Activated CD4-positive, alpha-beta T cell treated with anti-CD3 and anti-CD28 coated beads for 36 hours (primary cell): ENCODE measurements around the gene MYO1H. TPM values are rescaled to one million over a fixed set of nuclear protein-coding genes. Genes with fewer than 3 reads are reported as not detected.
"Not testable (repeated sequence)": the region's sequence is repeated elsewhere in the genome, so short reads cannot be mapped to it uniquely, and the experiment has no call there.

Experiments
- ATAC-seq: fragments of 200-7000 bp; cut with Tn5 transposase; one replicate; pipeline ENCODE4 v1.10.0; 2021; ENCODE audit warnings: mild to moderate bottlenecking, moderate library complexity
- CTCF ChIA-PET: fragments of 350-600 bp; sonication (Branson Sonifier 250); formaldehyde crosslinking; loops from one replicate; lab custom pipeline; 2021; ENCODE audit warnings: antibody characterized with exemption; lab: Charles Lee
- POLR2A ChIA-PET: fragments of 350-600 bp; sonication (Branson Sonifier 250); formaldehyde crosslinking; loops from one replicate; lab custom pipeline; 2021; ENCODE audit warnings: antibody characterized with exemption, inconsistent platforms; lab: Charles Lee
- DNase-seq: peaks from one replicate; pipeline ENCODE4 v3.0.0-alpha.2; 2020
- H3K27ac Mint-ChIP-seq: one replicate; pipeline ENCODE4 v1.8.0; 2021; ENCODE audit warnings: mixed read lengths
- H3K27me3 Mint-ChIP-seq: one replicate; pipeline ENCODE4 v1.8.0; 2021; ENCODE audit warnings: mixed read lengths
- H3K36me3 Mint-ChIP-seq: one replicate; pipeline ENCODE4 v1.8.0; 2021; ENCODE audit warnings: low read depth, mixed read lengths
- H3K4me1 Mint-ChIP-seq: one replicate; pipeline ENCODE4 v1.8.0; 2021; ENCODE audit warnings: mixed read lengths
- H3K4me3 Mint-ChIP-seq: one replicate; pipeline ENCODE4 v1.8.0; 2021; ENCODE audit warnings: mild to moderate bottlenecking, moderate library complexity, mixed read lengths
- H3K9me3 Mint-ChIP-seq: one replicate; pipeline ENCODE4 v1.8.0; 2021; ENCODE audit warnings: low read depth, mixed read lengths
- intact Hi-C, 2 experiments: fragments of 100-400 bp; cut with DNase I in 1 of 2; cut with micrococcal nuclease in 1 of 2; formaldehyde crosslinking; loops; one replicate each; pipeline versions ENCODE4 v1.14.2 to v1.15.1; 2022 to 2024; cut with DNase I, micrococcal nuclease
- total RNA-seq, 2 experiments: library from RNA; stranded (reverse); gene quantifications; one replicate each; pipeline ENCODE4 v1.2.3, GENCODE V29; 2021

MYO1H gene
- total RNA-seq, 2 experiments from 2014 or later: not detected

GRCh38 chr12:109309381-109310246 is 38.1 kb upstream of the MYO1H start:
- ChIA-PET POLR2A (no interaction called here), CTCF (no interaction called here)
- intact Hi-C loops: no loop called here
- ATAC-seq (peak; percentile 47), DNase-seq (peak; percentile 32)
- Mint-ChIP-seq H3K27me3 (peaks cover 45% of the 10 kb centered on the region), H3K4me1 (peaks cover 9% of the 10 kb centered on the region), H3K9me3 (no peaks in the 10 kb centered on the region), H3K36me3 (no peaks in the 10 kb centered on the region), H3K4me3 (peak overlapping the region; percentile 63), H3K27ac (no peak overlapping the region)

- peaks cover 9% of the 10 kb centered on the region for H3K4me1 Mint-ChIP-seq
- H3K27me3 Mint-ChIP-seq: peaks cover 46% of the 10 kb centered on the region
- POLR2A ChIA-PET: no interaction called here
- DNase-seq: peak; percentile 47
- CTCF ChIA-PET: interaction anchor here (0.8 kb wide), 1 partner anchor 75 kb away, joined by 3 read pairs; no protein-coding TSS in a partner anchor
- no peaks in the 10 kb centered on the region for H3K36me3 Mint-ChIP-seq
- intact Hi-C loops: no loop called here
- H3K9me3 Mint-ChIP-seq: no peaks in the 10 kb centered on the region
- peak overlapping the region; percentile 54 for H3K4me3 Mint-ChIP-seq
- no peak overlapping the region for H3K27ac Mint-ChIP-seq
- ATAC-seq: peak; percentile 60
Observed at GRCh38 chr12:109310247-109311125, 37.2 kb upstream of the MYO1H start.

GRCh38 chr12:109321294-109321693 is 26.4 kb upstream of the MYO1H start:
- POLR2A ChIA-PET, H3K9me3 Mint-ChIP-seq, DNase-seq, H3K27ac Mint-ChIP-seq, intact Hi-C loops, H3K4me3 Mint-ChIP-seq, H3K36me3 Mint-ChIP-seq, H3K4me1 Mint-ChIP-seq, ATAC-seq: not testable (repeated sequence)
- CTCF ChIA-PET: interaction anchor here (0.6 kb wide), 1 partner anchor 563 kb away, joined by 3 read pairs; no protein-coding TSS in a partner anchor
- peaks cover 24% of the 10 kb centered on the region for H3K27me3 Mint-ChIP-seq

- Mint-ChIP-seq H3K27me3 (peaks cover 4% of the 10 kb centered on the region), H3K36me3 (no peaks in the 10 kb centered on the region), H3K27ac (no peak overlapping the region), H3K9me3 (no peaks in the 10 kb centered on the region), H3K4me1 (no peaks in the 10 kb centered on the region), H3K4me3 (no peak overlapping the region)
- ChIA-PET CTCF (no interaction called here), POLR2A (no interaction called here)
- DNase-seq (no peak), ATAC-seq (no peak)
- intact Hi-C loops: no loop called here
Observed at GRCh38 chr12:109329003-109329402, 18.7 kb upstream of the MYO1H start.

- ATAC-seq (no peak), DNase-seq (no peak)
- Mint-ChIP-seq H3K9me3 (no peaks in the 10 kb centered on the region), H3K27ac (no peak overlapping the region), H3K27me3 (peaks cover 6% of the 10 kb centered on the region), H3K4me1 (no peaks in the 10 kb centered on the region), H3K4me3 (no peak overlapping the region), H3K36me3 (no peaks in the 10 kb centered on the region)
- CTCF ChIA-PET: interaction anchor here (0.7 kb wide), 1 partner anchor 8 kb away, joined by 3 read pairs; no protein-coding TSS in a partner anchor
- POLR2A ChIA-PET: no interaction called here
- intact Hi-C loops: no loop called here
Observed at GRCh38 chr12:109329686-109330085, 18.0 kb upstream of the MYO1H start.

GRCh38 chr12:109330282-109331230 is 17.1 kb upstream of the MYO1H start:
- ChIA-PET CTCF (interaction anchor here (0.6 to 1.8 kb wide), 2 partner anchors 28 to 144 kb away, joined by 3 to 5 read pairs; no protein-coding TSS in a partner anchor), POLR2A (no interaction called here)
- intact Hi-C loops: no loop called here

GRCh38 chr12:109331301-109331952 is 16.3 kb upstream of the MYO1H start:
- no peaks in the 10 kb centered on the region for H3K36me3 Mint-ChIP-seq
- no peak overlapping the region for H3K27ac Mint-ChIP-seq
- H3K9me3 Mint-ChIP-seq: no peaks in the 10 kb centered on the region
- H3K27me3 Mint-ChIP-seq: peaks cover 12% of the 10 kb centered on the region
- DNase-seq (no peak), ATAC-seq (no peak)
- intact Hi-C loops: no loop called here
- H3K4me3 Mint-ChIP-seq: no peak overlapping the region
- ChIA-PET CTCF (interaction anchor here (0.6 to 1.8 kb wide), 3 partner anchors 19 to 143 kb away, joined by 3 to 5 read pairs (median 3); no protein-coding TSS in a partner anchor), POLR2A (no interaction called here)
- H3K4me1 Mint-ChIP-seq: no peaks in the 10 kb centered on the region

More at GRCh38 chr12:109330282-109331230, 17.1 kb upstream of the MYO1H start:
- ATAC-seq: no peak
- Mint-ChIP-seq H3K9me3 (no peaks in the 10 kb centered on the region), H3K27ac (no peak overlapping the region), H3K36me3 (no peaks in the 10 kb centered on the region), H3K4me3 (no peak overlapping the region), H3K4me1 (no peaks in the 10 kb centered on the region), H3K27me3 (peaks cover 10% of the 10 kb centered on the region)
- no peak for DNase-seq

- no peaks in the 10 kb centered on the region for H3K9me3 Mint-ChIP-seq
- ChIA-PET POLR2A (no interaction called here), CTCF (no interaction called here)
- H3K4me3 Mint-ChIP-seq: no peak overlapping the region
- H3K36me3 Mint-ChIP-seq: no peaks in the 10 kb centered on the region
- ATAC-seq (no peak), DNase-seq (no peak)
- no peaks in the 10 kb centered on the region for H3K4me1 Mint-ChIP-seq
- intact Hi-C loops: no loop called here
- H3K27me3 Mint-ChIP-seq: peaks cover 21% of the 10 kb centered on the region
- no peak overlapping the region for H3K27ac Mint-ChIP-seq
Observed at GRCh38 chr12:109334887-109335286, 12.8 kb upstream of the MYO1H start.

GRCh38 chr12:109336593-109336992 is 11.1 kb upstream of the MYO1H start:
- Mint-ChIP-seq H3K27ac (no peak overlapping the region), H3K9me3 (no peaks in the 10 kb centered on the region), H3K4me1 (no peaks in the 10 kb centered on the region), H3K27me3 (peaks cover 22% of the 10 kb centered on the region), H3K4me3 (no peak overlapping the region), H3K36me3 (no peaks in the 10 kb centered on the region)
- no peak for DNase-seq
- ChIA-PET POLR2A (no interaction called here), CTCF (no interaction called here)
- intact Hi-C loops: no loop called here
- no peak for ATAC-seq

GRCh38 chr12:109343677-109344076 is 4.0 kb upstream of the MYO1H start:
- DNase-seq (no peak), ATAC-seq (no peak)
- ChIA-PET CTCF (interaction anchor here (0.7 kb wide), 1 partner anchor 98 kb away, joined by 3 read pairs; no protein-coding TSS in a partner anchor), POLR2A (no interaction called here)
- no peak overlapping the region for H3K27ac Mint-ChIP-seq
- no peaks in the 10 kb centered on the region for H3K9me3 Mint-ChIP-seq
- H3K36me3 Mint-ChIP-seq: no peaks in the 10 kb centered on the region
- intact Hi-C loops: no loop called here
- no peaks in the 10 kb centered on the region for H3K4me1 Mint-ChIP-seq
- no peak overlapping the region for H3K4me3 Mint-ChIP-seq
- peaks cover 13% of the 10 kb centered on the region for H3K27me3 Mint-ChIP-seq
